ENCODE data around the gene FBXO4. TPM values are rescaled to one million over a fixed set of nuclear protein-coding genes. Genes with fewer than 3 reads are reported as not detected.

The FBXO4 gene
- polyA plus RNA-seq, 1 experiment: 3.9 TPM

GRCh38 chr5:41955432-41956024 lies 30.4 kb downstream of the FBXO4 start:
- TF ChIP-seq CTCF (IDR thresholded peaks at IDR 0.05; ENCODE audit: insufficient read depth, low read depth, low read length): no peak
- DNase-seq (ENCODE audit: low read depth): no peak
- H3K27me3 ChIP-seq (ENCODE audit: control insufficient read depth, insufficient read depth, low read length): no peaks in the 10 kb centered on the region
- POLR2A ChIA-PET: no interaction called here
- no peaks in the 10 kb centered on the region for H3K36me3 ChIP-seq (ENCODE audit: control insufficient read depth, insufficient read depth, low read length)
- CTCF ChIA-PET: no interaction called here
- no peak overlapping the region for H3K4me3 ChIP-seq (ENCODE audit: low read depth, low read length)

GRCh38 chr5:41956943-41957342 lies 31.9 kb downstream of the FBXO4 start:
- Histone ChIP-seq H3K36me3 (ENCODE audit: control insufficient read depth, insufficient read depth, low read length) (no peaks in the 10 kb centered on the region; the same call in 1 of the 2 replicates), H3K27me3 (ENCODE audit: control insufficient read depth, insufficient read depth, low read length) (no peaks in the 10 kb centered on the region), H3K4me3 (ENCODE audit: low read depth, low read length) (no peak overlapping the region)
- TF ChIP-seq CTCF (IDR thresholded peaks at IDR 0.05; ENCODE audit: insufficient read depth, low read depth, low read length): no peak
- CTCF ChIA-PET: no interaction called here
- no peak for DNase-seq (ENCODE audit: low read depth)
- POLR2A ChIA-PET: no interaction called here

GRCh38 chr5:41960481-41960880 lies 35.4 kb downstream of the FBXO4 start:
- ChIA-PET CTCF (no interaction called here), POLR2A (no interaction called here)
- H3K27me3 ChIP-seq (ENCODE audit: control insufficient read depth, insufficient read depth, low read length): no peaks in the 10 kb centered on the region
- no peak for DNase-seq (ENCODE audit: low read depth)
- no peaks in the 10 kb centered on the region; the same call in 1 of the 2 replicates for H3K36me3 ChIP-seq (ENCODE audit: control insufficient read depth, insufficient read depth, low read length)
- no peak overlapping the region for H3K4me3 ChIP-seq (ENCODE audit: low read depth, low read length)
- no peak for TF ChIP-seq CTCF (IDR thresholded peaks at IDR 0.05; ENCODE audit: insufficient read depth, low read depth, low read length)

GRCh38 chr5:41961736-41962135 lies 36.7 kb downstream of the FBXO4 start:
- TF ChIP-seq CTCF (IDR thresholded peaks at IDR 0.05; ENCODE audit: insufficient read depth, low read depth, low read length): no peak
- no peak for DNase-seq (ENCODE audit: low read depth)
- H3K27me3 ChIP-seq (ENCODE audit: control insufficient read depth, insufficient read depth, low read length): no peaks in the 10 kb centered on the region
- POLR2A ChIA-PET: no interaction called here
- H3K4me3 ChIP-seq (ENCODE audit: low read depth, low read length): no peak overlapping the region
- H3K36me3 ChIP-seq (ENCODE audit: control insufficient read depth, insufficient read depth, low read length): no peaks in the 10 kb centered on the region; the same call in 1 of the 2 replicates
- CTCF ChIA-PET: interaction anchor here (0.6 kb wide), 1 partner anchor 1083 kb away, joined by 3 read pairs; no protein-coding TSS in a partner anchor

- no peak for TF ChIP-seq CTCF (IDR thresholded peaks at IDR 0.05; ENCODE audit: insufficient read depth, low read depth, low read length)
- Histone ChIP-seq H3K27me3 (ENCODE audit: control insufficient read depth, insufficient read depth, low read length) (no peaks in the 10 kb centered on the region), H3K36me3 (ENCODE audit: control insufficient read depth, insufficient read depth, low read length) (no peaks in the 10 kb centered on the region; the same call in 1 of the 2 replicates), H3K4me3 (ENCODE audit: low read depth, low read length) (no peak overlapping the region)
- DNase-seq (ENCODE audit: low read depth): no peak
- ChIA-PET CTCF (interaction anchor here (0.6 kb wide), 1 partner anchor 1083 kb away, joined by 3 read pairs; no protein-coding TSS in a partner anchor), POLR2A (no interaction called here)
Observed at GRCh38 chr5:41962491-41962890, 37.4 kb downstream of the FBXO4 start.

Measured in BJ (cell line).